HG02981 (cell line): ENCODE measurements around the gene DCLK3.

Source experiments
- ATAC-seq: cut with Tn5 transposase; IDR thresholded peaks from one replicate; pipeline ENCODE4 v1.9.1; 2021; ENCODE audit warnings: mild to moderate bottlenecking, moderate library complexity; ENCODE audit not compliant: unreplicated experiment

DCLK3 gene

DNA sequence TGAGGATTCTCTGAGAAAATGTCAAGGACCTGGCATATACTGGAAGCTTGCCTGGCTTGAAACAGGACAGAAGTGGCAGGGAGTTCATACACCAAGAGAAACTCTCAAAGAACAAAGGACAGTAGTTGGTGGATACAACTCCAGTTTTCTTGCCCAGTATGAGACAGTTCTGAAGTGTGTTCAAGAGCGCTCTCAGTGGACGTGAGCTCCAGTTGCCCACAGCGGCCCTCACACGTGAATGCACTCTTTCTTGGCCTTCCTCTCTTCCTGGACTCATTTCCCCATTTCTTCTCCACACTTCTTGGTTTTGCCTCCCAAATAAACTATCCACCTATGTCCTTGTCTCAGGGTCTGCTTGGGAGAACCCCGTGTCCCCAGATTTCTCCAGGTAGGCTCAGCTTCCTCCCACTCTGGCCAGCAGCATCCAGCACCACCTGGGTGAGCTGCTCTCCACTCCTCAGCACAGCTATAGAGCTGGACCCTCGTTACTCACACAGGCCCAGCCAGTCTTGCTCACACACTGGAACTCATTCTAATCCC is 54.5 kb downstream of the DCLK3 start:
- no peak for ATAC-seq

DNA sequence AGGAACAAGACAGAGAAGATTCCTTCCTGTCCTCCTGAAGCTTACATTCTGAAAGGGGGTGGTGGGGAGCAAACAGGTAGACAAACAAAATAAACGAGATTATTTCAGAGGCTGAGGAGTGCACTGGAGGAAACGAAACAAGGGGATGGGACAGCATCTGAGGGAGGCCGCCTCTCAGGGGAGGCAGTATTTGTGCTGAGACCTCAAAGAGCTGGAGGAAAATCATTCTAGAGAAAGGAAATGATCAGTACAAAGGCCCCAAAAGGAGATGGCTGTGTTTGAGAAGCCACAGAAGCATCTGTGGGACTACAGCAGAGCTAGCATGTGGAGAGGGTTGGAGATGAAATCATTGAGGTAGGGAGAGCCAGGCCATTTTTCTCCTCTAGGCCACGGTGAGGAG is 55.1 kb downstream of the DCLK3 start:
- no peak for ATAC-seq

DNA sequence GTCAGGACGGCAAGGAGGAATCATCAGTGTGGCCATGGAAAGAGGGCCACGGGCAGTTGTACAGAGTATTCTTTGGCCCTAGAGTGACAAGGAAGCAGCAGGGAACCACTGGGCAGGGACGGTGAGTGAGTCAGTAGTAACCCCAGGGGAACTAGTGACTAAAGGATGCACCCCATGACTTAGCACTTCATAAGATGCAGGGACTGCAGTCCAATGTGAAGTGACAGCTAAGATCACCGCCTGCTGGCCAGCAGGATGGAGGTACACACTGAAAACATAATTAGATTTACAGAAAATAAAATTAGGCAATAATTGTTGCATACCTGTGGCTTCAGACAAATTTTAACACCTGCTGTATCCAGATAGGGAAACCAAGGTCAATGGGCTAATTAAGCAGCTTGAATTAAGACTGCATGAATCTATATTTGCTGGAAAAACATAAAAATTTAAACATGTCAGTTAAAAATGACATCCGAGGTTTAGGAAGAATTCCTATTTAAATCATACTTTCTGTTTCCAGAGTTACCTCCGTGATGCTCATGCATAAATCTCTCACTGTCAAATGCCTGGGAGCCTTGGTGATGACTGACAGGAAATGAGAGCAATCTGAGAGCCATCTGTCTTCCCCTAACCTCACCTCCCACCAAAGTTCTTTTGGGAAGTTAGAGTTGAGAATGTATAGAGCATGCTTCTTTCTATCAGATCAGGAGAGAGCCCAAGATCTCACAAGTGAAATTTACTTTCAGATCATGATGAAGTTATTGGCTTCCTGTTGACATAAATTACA is 56.5 kb downstream of the DCLK3 start:
- peak; percentile 78 for ATAC-seq

DNA sequence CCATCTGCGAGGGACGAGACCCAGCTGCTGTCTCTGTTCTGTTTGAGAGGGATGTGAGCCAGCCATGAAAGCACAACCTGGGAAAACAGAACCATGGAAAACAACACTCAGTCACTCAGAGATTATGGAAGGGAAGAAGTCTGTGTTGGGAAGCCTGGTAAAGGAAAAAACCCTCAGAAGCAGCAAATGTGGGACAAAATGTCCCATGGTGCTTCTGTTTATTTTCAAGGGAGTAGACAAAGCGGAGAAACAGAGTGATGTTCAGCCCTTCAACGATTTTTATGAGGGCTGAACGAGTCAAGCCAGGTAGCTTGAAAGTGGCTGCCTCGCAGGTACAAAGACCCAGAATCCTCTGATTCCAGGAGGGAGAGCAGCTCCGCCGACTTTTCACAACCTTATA is 59.3 kb downstream of the DCLK3 start:
- no peak for ATAC-seq

DNA sequence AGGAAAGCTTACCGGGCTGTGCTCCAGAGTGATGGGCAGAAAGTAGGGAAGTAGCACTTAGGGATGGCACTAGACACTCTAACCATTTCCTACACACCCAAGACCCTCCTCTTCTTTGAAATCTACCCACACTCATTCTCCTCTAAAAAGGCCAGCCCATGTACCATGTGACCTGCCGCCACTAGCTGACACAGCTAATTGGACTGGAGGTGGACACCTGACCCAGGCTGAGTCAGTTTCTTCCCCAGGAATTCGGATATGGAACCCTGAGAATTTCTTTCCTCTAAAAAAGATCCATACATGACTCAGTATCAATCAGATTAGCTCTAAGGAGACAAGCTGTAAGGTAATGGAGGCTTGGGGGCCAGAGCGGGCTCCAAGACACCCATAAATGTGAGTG is 60.1 kb downstream of the DCLK3 start:
- ATAC-seq = no peak

DNA sequence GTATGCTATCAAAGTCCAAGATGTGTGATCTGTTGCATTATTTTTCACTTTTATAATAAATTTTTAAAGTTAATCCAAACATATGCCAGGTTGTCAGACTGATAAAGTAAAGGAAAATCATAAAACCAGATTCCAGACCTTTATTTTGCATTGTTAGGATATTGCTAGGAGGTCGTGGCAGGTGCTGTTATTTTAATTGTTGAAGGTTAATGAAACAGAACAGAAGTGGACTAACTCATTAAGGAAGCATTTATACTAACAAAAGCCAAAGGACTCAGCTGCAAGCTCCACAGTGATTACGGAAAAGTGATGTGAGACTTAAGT is 63.1 kb downstream of the DCLK3 start:
- ATAC-seq = no peak

DNA sequence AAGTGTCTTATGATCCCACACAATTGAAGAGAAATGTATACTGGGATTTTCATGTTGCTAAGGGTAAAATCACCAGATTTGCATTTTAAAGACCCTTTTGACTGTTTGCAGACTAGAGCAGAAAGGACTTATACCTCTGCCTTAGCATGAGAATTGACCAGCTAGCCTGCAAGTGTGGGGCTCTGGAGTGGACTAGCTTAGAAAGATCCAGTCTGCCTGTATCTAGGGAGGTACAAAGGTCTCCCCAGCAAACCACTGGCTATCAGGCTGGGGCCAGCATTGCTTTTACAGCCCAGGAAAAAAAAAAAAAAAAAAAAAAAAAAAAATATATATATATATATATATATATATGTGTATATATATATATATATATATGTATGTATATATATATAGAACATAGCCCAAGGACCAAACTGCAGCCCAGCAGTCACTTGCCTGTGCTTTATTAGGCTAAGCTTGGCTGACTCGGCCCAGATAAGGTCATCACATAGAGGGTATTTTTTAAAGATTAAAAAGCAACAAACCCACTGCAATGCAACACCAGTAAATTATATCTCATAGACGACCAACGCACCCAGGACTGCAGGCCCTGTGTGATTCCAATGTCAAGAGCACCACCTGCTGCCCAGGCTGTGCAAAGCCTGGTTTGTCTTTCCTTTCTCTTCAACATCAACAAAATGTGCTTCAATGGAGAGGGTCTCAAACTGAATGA is 63.7 kb downstream of the DCLK3 start:
- ATAC-seq = peak; percentile 96

DNA sequence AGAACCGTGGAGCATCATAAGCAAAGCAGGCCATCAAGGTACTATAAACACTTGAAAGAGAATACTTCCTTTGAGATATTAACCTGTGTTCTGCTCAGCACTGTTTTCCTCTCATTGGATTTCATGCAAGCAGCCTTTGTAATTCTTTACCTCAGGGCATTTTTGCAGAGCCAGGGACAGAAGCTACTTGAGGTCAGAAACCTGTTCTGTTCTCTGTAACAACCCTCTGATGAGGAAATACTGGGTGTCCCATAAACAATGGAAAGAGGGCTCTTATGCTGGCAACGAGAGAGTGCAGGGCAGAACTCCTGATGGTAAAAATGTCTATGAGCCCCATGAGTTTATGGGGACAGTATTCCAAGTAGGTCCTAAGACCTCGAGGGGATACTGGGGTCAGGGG is 66.0 kb downstream of the DCLK3 start:
- no peak for ATAC-seq

DNA sequence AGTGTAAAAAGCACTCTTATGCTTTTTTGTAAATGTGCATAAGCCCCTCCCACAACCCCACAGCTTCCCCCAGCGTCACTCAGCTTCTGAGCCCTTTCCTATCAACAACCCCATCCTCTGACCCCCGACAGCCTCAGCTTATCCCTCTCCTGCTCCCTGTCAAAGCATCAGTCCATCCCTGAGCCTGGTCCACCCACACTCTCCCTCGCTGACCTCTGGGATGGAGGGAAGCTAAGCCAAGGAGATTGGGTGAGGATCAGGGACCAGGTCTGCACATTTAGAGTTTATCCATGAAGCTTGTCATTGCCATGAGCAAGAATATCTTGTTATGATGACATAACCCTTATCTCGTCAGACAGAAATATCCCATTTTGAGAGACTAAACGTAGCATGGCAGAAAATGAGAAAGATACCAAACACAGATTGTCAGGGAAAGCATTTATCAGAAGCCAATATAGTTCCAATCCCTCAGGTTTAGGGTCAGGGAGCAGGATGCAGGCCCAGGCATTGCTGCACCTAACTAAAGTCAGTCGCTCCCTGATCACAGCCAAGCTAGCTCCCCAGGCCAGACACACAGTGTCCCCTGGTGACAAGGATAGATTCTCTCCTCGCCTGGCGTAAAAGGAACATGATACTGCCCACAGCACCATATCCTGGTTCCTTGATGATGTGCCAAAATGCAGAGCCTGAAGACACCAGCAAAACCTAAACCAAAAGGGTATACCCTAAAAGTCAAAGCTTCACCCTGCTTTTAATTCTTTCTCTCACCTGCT is 66.9 kb downstream of the DCLK3 start:
- ATAC-seq = no peak

DNA sequence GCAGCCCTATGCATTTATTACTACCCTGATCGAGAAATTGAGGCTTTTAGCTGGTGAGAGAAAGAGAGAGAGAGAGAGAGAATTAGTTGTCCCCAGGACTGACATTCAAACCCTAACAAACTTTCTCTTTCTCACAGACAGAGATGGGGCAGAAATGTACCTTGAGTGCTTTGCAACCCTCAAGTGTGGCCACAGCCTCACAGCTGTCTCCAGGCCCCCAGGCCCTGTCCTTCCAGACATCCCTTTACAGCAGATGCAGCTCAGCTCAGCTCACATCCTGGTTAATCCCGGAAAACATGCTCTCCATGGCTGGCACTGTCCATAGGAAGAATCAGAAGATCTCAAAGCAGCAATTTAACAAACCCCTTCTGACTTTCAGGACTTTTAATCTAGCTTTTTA is 67.6 kb downstream of the DCLK3 start:
- ATAC-seq = no peak

DNA sequence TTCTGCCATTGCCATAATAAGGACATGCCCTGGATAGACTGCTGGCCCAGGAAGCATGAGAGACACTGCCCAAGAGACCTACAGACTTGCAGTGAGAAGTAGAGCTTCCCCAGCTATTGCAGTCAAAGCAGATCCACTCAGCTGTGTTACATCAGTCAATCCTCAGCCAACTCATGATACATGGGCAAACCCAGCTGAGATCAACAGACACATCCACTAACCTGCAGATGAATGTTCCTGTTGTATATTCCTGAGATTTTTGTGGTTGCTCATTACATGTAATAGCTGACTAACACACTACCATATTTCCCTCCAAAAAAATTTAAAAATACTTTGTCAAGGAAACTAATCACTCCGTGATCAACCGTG is 68.6 kb downstream of the DCLK3 start:
- no peak for ATAC-seq

DNA sequence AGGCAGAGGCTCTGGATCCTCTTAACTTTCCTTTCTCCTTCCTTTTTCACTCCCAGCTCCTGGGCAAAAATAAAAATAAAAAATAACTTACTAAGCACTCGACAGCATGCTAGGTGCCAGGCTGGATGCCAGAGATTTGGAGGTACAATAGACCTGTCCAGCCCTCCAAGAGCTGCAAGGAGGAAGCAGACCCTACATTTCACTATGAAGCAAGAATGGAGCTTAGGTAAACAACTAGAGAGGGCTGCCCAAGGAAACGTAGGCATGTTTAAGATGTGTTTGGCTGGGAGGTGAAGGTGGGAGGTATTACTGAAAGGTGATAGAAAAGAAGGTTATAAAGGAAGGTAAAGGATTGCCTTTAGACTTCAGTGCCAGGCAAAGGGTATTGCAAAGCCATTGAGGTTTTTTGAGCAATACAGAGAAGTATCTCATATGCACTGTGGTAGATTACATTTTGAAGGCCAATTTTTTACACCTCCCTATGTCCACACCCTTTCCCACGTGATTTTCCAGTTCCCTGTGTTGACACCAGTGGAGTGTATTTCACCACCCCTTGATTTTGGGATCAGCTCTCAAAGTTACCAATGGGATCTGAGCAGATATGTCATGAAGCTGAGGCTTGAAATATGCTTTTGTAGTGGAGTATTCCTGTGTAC is 69.1 kb downstream of the DCLK3 start:
- ATAC-seq = no peak

DNA sequence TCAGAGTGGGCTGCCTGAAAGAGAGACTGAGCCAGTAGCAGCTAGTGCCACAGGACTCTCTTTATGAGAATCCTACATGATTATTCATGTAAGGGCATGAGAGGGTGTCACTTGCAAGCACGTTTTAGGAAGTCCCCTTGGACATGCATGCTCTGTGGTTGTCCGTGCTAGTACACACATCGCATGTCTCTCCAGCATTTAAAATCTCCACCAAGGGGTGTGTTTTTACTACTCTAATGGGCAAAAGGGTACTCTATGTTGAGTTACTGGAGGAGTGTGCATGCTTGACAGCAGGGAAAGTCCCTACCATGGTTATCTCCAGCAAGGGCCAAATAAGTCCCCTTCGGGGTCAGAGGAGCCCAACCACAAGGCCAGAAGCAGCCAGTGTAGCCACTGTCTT is 70.7 kb downstream of the DCLK3 start:
- peak; percentile 54 for ATAC-seq

DNA sequence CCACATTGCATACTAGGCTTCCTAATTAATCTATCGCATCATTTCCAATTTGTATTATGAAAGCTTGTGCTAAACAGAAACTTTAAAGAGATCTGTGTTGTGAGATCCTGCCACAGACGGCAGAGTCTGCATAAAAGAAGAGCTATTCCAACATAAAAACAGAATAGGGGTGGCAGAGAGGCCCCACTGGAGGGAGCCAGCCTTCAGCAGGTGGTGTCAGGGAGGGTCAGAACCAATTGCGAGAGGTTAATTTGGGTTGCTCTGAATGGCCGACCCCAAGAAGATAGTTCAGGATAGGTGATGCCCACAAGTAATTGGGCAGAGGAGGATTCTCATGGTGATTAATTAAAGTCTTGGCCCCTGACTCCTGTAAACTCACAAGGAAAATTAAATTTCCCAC is 74.8 kb downstream of the DCLK3 start:
- no peak for ATAC-seq

DNA sequence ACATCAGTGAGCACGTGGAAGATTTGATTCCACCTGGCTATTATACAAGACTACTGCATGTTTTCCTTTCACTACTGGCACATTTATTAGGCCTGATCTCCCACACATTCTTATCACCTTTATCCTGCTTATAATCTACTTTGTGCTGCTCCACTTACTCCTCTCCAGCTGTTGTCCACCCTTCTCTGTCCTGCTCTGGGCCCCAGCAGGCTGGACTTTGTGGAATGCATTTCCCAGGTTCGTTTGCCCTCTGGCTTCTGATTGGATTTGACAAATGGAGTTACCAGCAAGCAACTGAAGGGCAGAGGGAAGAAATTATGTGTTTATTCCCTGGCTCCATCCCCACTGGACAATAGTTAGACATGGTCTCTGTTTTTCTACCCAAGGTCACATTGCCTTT is 75.5 kb downstream of the DCLK3 start:
- ATAC-seq = no peak

DNA sequence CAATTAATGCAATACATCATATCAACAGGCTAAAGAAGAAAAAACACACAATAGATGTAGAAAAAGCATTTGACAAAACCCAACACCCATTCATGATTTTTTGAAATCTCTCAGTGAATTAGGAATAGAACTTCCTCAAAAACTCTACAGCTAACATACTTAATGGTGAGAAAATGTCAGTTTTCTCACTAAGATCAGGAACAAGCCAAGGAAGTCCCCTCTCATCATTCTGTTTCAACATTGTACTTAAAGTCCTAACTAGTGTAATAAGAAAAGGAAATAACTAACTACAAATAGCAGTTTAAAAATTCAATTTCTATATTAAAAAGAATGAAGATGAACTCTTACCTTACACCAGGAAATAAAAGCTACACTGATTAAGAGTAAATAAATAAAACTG is 77.8 kb downstream of the DCLK3 start:
- ATAC-seq = no peak

DNA sequence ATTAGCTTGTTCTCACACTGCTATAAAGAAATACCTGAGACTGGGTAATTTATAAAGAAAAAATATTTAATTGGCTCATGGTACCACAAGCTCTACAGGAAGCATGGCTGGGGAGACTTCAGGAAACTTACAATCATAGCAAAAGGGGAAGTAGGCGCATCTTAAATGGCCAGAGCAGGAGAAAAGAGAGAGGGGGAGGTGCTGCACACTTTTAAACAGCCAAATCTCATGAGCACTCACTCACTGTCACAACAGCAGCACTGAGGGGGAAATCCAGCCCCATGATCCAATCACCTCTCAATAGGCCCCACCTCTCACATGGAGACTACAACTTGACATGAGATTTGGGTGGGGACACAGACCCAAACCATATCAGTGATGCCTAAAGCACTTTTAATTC is 82.5 kb downstream of the DCLK3 start:
- no peak for ATAC-seq

DNA sequence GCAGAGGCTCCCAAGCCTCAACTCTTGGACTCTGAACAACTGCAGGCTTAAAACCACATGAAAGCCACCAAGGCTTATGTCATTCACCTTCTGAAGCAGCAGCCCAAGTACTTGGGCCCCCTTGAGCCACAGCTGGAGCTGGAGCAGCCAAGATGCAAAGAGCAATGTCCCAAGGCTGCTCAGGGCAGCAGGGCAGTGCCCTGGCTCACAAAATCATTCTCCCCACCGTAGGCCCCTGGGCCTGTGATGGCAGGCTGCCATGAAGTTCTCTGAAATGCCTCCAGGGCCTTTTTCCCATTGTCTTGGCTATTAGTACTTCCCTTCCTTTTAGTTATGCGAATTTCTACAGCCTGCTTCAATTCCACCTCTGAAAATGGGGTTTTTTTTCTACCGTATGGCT is 83.4 kb downstream of the DCLK3 start:
- no peak for ATAC-seq

DNA sequence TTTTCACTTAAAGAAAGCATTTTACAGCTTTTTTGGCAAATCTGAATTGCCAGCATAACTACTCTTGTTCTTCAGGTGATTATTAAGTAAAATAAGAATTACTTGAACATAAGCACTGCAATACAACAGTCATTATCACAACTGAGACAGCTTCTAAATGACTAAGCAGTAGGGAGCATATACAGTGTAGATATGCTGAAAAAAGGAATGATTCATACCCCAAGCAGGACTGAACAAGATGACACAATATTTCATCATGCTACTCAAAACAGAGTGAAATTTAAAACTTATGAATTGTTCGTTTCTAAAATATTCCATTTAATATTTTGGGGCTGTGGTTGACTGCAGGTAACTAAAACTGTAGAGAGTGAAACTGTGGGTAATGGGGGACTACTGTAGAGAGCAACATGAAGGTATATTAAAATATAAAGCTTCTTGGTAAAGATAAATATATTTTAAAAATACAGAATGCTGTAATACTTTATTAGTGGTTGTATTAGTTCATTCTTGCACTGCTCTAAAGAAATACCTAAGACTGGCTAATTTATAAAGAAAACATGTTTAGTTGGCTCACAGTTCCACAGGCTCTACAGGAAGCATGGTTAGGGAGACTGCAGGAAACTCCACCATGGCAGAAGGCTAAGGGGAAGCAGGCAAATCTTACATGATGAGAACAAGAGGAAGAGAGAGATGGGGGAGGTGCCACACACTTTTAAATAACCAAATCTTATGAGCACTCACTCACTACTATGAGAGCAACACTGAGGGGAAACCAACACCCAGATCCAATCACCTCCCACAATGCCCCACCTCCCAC is 84.8 kb downstream of the DCLK3 start:
- ATAC-seq = peak; percentile 52

DNA sequence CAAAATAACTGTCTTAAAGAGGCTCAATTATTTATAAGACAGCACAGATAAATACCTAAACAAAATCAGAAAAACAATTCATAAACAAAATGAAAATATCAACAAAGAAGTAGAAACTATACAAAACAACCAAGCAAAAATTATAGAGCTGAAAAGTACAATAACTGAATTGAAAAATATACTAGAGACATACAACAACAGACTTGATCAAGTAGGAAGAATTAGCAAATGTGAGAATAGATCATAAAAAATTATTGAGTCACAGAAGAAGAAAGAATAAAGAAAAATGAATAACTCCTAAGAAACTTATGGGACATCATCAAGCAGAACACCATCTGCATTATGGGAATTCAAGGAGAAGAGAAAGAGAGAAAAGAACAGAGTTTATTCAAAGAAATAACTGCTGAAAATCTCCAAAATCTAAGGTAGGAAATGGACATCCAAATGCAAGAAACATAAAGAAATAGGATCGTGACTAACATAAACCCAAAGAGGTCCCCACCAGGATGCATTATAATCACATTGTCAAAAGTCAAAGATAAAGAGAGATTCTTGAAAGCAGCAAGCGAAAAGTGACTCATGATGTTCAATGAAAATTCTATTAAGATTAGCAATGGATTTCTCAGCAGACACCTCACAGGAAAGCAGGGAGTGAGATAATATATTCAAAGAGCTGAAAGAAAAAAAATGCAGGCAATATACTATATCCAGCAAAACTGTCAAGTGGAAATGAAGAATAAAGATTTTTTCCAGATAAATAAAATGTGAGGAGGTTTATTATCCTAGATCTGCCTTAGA is 85.9 kb downstream of the DCLK3 start:
- ATAC-seq = no peak
